Keratinocyte (primary cell): ENCODE measurements around the gene ZNF718. TPM values are rescaled to one million over a fixed set of nuclear protein-coding genes. Genes with fewer than 3 reads are reported as not detected.
"Not testable (repeated sequence)": the region's sequence is repeated elsewhere in the genome, so short reads cannot be mapped to it uniquely, and the experiment has no call there.

Experiments used
- DNase-seq: peaks from one replicate; pipeline ENCODE4 v3.0.0-alpha.2; 2011; ENCODE audit warnings: low read depth, missing footprints, low spot score
- FAIRE-seq: peaks from 2 replicates; lab custom pipeline; 2011; peaks lifted over from hg19 to GRCh38; lab: Jason Lieb, UNC
- H2AFZ ChIP-seq: 2 replicates; pipeline ENCODE4 v1.6.0; 2012; ENCODE audit warnings: low read length, control low read depth, inconsistent platforms; ENCODE audit not compliant: control insufficient read depth
- H3K27ac ChIP-seq: 2 replicates; pipeline ENCODE4 v1.5.1; 2011; ENCODE audit warnings: low read length; ENCODE audit not compliant: control insufficient read depth, insufficient read depth
- H3K27me3 ChIP-seq: 3 replicates; pipeline ENCODE4 v1.6.0; 2011; ENCODE audit warnings: low read length; ENCODE audit not compliant: control insufficient read depth, insufficient read depth; ENCODE audit errors: extremely low read depth
- H3K36me3 ChIP-seq, 2 experiments: 2 replicates in 1 of 2; 3 replicates in 1 of 2; pipeline ENCODE4 v1.5.1; 2011; ENCODE audit warnings: low read length in 2 of 2, mild to moderate bottlenecking in 1 of 2; ENCODE audit not compliant: control insufficient read depth in 2 of 2, insufficient read depth in 2 of 2; ENCODE audit errors: extremely low read depth in 1 of 2
- H3K4me1 ChIP-seq: 3 replicates; pipeline ENCODE4 v1.5.1; 2011; ENCODE audit warnings: low read length; ENCODE audit not compliant: control insufficient read depth, insufficient read depth; ENCODE audit errors: extremely low read depth
- H3K4me2 ChIP-seq: 3 replicates; pipeline ENCODE4 v1.6.0; 2011; ENCODE audit warnings: low read depth, low read length; ENCODE audit not compliant: control insufficient read depth, insufficient read depth; ENCODE audit errors: extremely low read depth
- H3K4me3 ChIP-seq, 3 experiments: fragments of 200-600 bp in 1 of 3; sonication (generic) in 1 of 3; 2 replicates in 2 of 3; 3 replicates in 1 of 3; pipeline ENCODE4 v1.5.1; 2011 to 2016; ENCODE audit warnings: low read length in 3 of 3, mild to moderate bottlenecking in 3 of 3, control low read depth in 2 of 3, inconsistent platforms in 1 of 3, low read depth in 1 of 3, mixed read lengths in 1 of 3, mixed run types in 1 of 3, moderate library complexity in 1 of 3; ENCODE audit not compliant: control insufficient read depth in 2 of 3, insufficient read depth in 2 of 3; ENCODE audit errors: extremely low read depth in 1 of 3
- H3K79me2 ChIP-seq: 2 replicates; pipeline ENCODE4 v1.6.0; 2012; ENCODE audit warnings: low read length; ENCODE audit not compliant: control insufficient read depth, insufficient read depth
- H3K9ac ChIP-seq: 3 replicates; pipeline ENCODE4 v1.6.0; 2011; ENCODE audit warnings: low read length; ENCODE audit not compliant: control insufficient read depth, insufficient read depth; ENCODE audit errors: extremely low read depth
- H3K9me1 ChIP-seq: 3 replicates; pipeline ENCODE4 v1.6.0; 2011; ENCODE audit warnings: low read length; ENCODE audit not compliant: control insufficient read depth, insufficient read depth; ENCODE audit errors: extremely low read depth
- H3K9me3 ChIP-seq: 2 replicates; pipeline ENCODE4 v1.5.1; 2012; ENCODE audit warnings: low read depth, low read length; ENCODE audit not compliant: control insufficient read depth
- H4K20me1 ChIP-seq: 3 replicates; pipeline ENCODE4 v1.6.0; 2011; ENCODE audit warnings: low read length; ENCODE audit not compliant: control insufficient read depth, insufficient read depth; ENCODE audit errors: extremely low read depth
- CTCF ChIP-seq, 3 experiments: IDR thresholded peaks in 1 of 3; conservative IDR thresholded peaks in 1 of 3; optimal IDR thresholded peaks in 1 of 3; 2 replicates in 2 of 3; 3 replicates in 1 of 3; pipeline versions ENCODE3 to v1.5.1; 2011; ENCODE audit warnings: low read length in 3 of 3, mild to moderate bottlenecking in 3 of 3, moderate library complexity in 2 of 3, control low read depth in 1 of 3, inconsistent platforms in 1 of 3; ENCODE audit not compliant: insufficient read depth in 2 of 3; ENCODE audit errors: extremely low read depth in 1 of 3
- EZH2 ChIP-seq: IDR thresholded peaks from one replicate; pipeline ENCODE4 v1.6.1; 2012; ENCODE audit warnings: inconsistent platforms, mild to moderate bottlenecking, low read length, moderate library complexity
- dilution Hi-C: fragments of 300-500 bp; cut with MboI; formaldehyde crosslinking; loops from one replicate; pipeline ENCODE4 v1.7.0; 2020; ENCODE audit warnings: low sequenced_read_pairs; ENCODE audit not compliant: extremely low pct_ligation_motif_present
- polyA plus RNA-seq, 5 experiments: library from polyadenylated mRNA; depleted of rRNA in 3 of 5; stranded (reverse) in 3 of 5; stranded (forward) in 1 of 5; unstranded in 1 of 5; fragments of >200 nt; gene quantifications; 1 replicate in 1 of 5; 2 replicates in 3 of 5; 3 replicates in 1 of 5; pipeline versions ENCODE4 v1.2.1 to v1.2.3, GENCODE V29; 2011 to 2012; ENCODE audit warnings: missing spikeins in 2 of 5, low read depth in 1 of 5, low replicate concordance in 1 of 5

Gene ZNF718
- polyA plus RNA-seq, 1 donor (not counting 4 experiments of a cell fraction or from before 2014, with no cell fraction given) = 5.0 TPM

- DNase-seq (no peak), FAIRE-seq (no peak)
- Histone ChIP-seq H3K9me1 (no peaks in the 10 kb centered on the region), H3K9me3 (peaks cover 24% of the 10 kb centered on the region), H3K4me1 (no peaks in the 10 kb centered on the region), H3K27me3 (no peaks in the 10 kb centered on the region), H2AFZ (no peak overlapping the region), H3K9ac (no peak overlapping the region), H3K79me2 (peaks cover 10% of the 10 kb centered on the region), H4K20me1 (no peaks in the 10 kb centered on the region), H3K4me2 (no peak overlapping the region), H3K4me3 (no peak overlapping the region), H3K36me3 (peaks cover 0 to 1% of the 10 kb centered on the region in 2 experiments), H3K27ac (no peak overlapping the region)
- TF ChIP-seq EZH2 (no peak), CTCF (optimal IDR thresholded peaks at IDR 0.05 in 1 of 3, IDR thresholded peaks at IDR 0.05 in 1 of 3, conservative IDR thresholded peaks at IDR 0.05 in 1 of 3; ENCODE audit: extremely low read depth in 1 of 3, insufficient read depth in 2 of 3, low read length in 3 of 3) (no peak)
- dilution Hi-C loops = no loop called here
These were observed 22.9 kb downstream of the ZNF718 start for GRCh38 chr4:147233-147632.

GRCh38 chr4:161496-162284 lies 37.4 kb downstream of the ZNF718 start:
- no peaks in the 10 kb centered on the region for H4K20me1 ChIP-seq
- no peak overlapping the region for H3K27ac ChIP-seq
- FAIRE-seq (no peak), DNase-seq (no peak)
- no peak overlapping the region for H2AFZ ChIP-seq
- no peak overlapping the region for H3K9ac ChIP-seq
- no peaks in the 10 kb centered on the region for H3K79me2 ChIP-seq
- H3K4me2 ChIP-seq = no peak overlapping the region
- H3K9me1 ChIP-seq = no peaks in the 10 kb centered on the region
- H3K36me3 ChIP-seq = peaks cover 0 to 3% of the 10 kb centered on the region in 2 experiments
- H3K27me3 ChIP-seq = no peaks in the 10 kb centered on the region
- dilution Hi-C loops = no loop called here
- H3K9me3 ChIP-seq = peaks cover 14% of the 10 kb centered on the region
- H3K4me1 ChIP-seq = no peaks in the 10 kb centered on the region
- TF ChIP-seq CTCF (optimal IDR thresholded peaks at IDR 0.05 in 1 of 3, IDR thresholded peaks at IDR 0.05 in 1 of 3, conservative IDR thresholded peaks at IDR 0.05 in 1 of 3; ENCODE audit: extremely low read depth in 1 of 3, insufficient read depth in 2 of 3, low read length in 3 of 3) = no peak
- TF ChIP-seq EZH2 = no peak
- H3K4me3 ChIP-seq = no peak overlapping the region

GRCh38 chr4:169640-170039 lies 45.3 kb downstream of the ZNF718 start:
- H3K27ac ChIP-seq, H3K9me3 ChIP-seq, H3K9ac ChIP-seq, H3K4me2 ChIP-seq, dilution Hi-C loops, H2AFZ ChIP-seq, H3K4me3 ChIP-seq, H3K9me1 ChIP-seq, H3K79me2 ChIP-seq, H3K4me1 ChIP-seq, H4K20me1 ChIP-seq, H3K27me3 ChIP-seq, H3K36me3 ChIP-seq, DNase-seq, FAIRE-seq: not testable (repeated sequence)

GRCh38 chr4:171318-171717 lies 47.0 kb downstream of the ZNF718 start:
- H3K9ac ChIP-seq, H3K4me2 ChIP-seq, H3K4me3 ChIP-seq, H3K9me1 ChIP-seq, dilution Hi-C loops, H3K27ac ChIP-seq, H3K4me1 ChIP-seq, H3K27me3 ChIP-seq, H3K36me3 ChIP-seq, H2AFZ ChIP-seq, FAIRE-seq, H3K9me3 ChIP-seq, H4K20me1 ChIP-seq, H3K79me2 ChIP-seq, DNase-seq: not testable (repeated sequence)
